A549 (cell line): ENCODE measurements around the gene PAQR8. TPM values are rescaled to one million over a fixed set of nuclear protein-coding genes. Genes with fewer than 3 reads are reported as not detected.
"Not testable (repeated sequence)": the region's sequence is repeated elsewhere in the genome, so short reads cannot be mapped to it uniquely, and the experiment has no call there.

Experiments
- ATAC-seq, 2 experiments: fragments of 200-7000 bp in 1 of 2; fragments of >200 bp in 1 of 2; cut with Nextera tagmentation in 1 of 2; cut with Tn5 transposase in 1 of 2; 3 replicates each; pipeline versions ENCODE4 v1.8.0 to v1.9.1; 2018 to 2020; ENCODE audit warnings: mild to moderate bottlenecking in 1 of 2, moderate library complexity in 1 of 2
- CTCF ChIA-PET: fragments of 300-600 bp; sonication (Branson Sonifier 250); formaldehyde crosslinking; extraction: SDS; loops from one replicate; lab custom pipeline; 2021; ENCODE audit warnings: antibody characterized with exemption, inconsistent platforms; lab: Yijun Ruan, JAX
- POLR2A ChIA-PET: fragments of 350-600 bp; formaldehyde crosslinking; extraction: SDS; loops from one replicate; lab custom pipeline; 2021; ENCODE audit warnings: antibody characterized with exemption, inconsistent platforms; lab: Yijun Ruan, JAX
- DNase-seq, 2 experiments: peaks; one replicate each; pipeline versions ENCODE4 v3.0.0 to v3.0.0-alpha.2; 2011 to 2016; ENCODE audit warnings: low read depth in 1 of 2, low spot score in 1 of 2
- FAIRE-seq: peaks from 2 replicates; lab custom pipeline; 2011; peaks lifted over from hg19 to GRCh38; lab: Jason Lieb, UNC
- H3K27ac ChIP-seq, 2 experiments: fragments of >200 bp; sonication (Bioruptor Twin); formaldehyde crosslinking; 3 replicates each; pipeline ENCODE4 v1.5.1; 2016 to 2017
- H3K4me1 ChIP-seq: fragments of >200 bp; sonication (Bioruptor Twin); formaldehyde crosslinking; 3 replicates; pipeline ENCODE4 v1.6.1; 2016
- H3K4me2 ChIP-seq: fragments of >200 bp; sonication (Bioruptor Twin); formaldehyde crosslinking; 3 replicates; pipeline ENCODE4 v1.6.1; 2016
- H3K4me3 ChIP-seq: fragments of >200 bp; sonication (Bioruptor Twin); formaldehyde crosslinking; 3 replicates; pipeline ENCODE4 v1.5.1; 2016
- H3K9me3 ChIP-seq: fragments of >200 bp; sonication (Bioruptor Twin); formaldehyde crosslinking; 3 replicates; pipeline ENCODE4 v1.6.1; 2016
- CBX2 ChIP-seq: fragments of 200-600 bp; sonication (generic); IDR thresholded peaks from 2 replicates; pipeline ENCODE4 v1.6.1; 2016; ENCODE audit warnings: low read depth, mild to moderate bottlenecking, borderline replicate concordance
- CEBPB ChIP-seq, 2 experiments: fragments of >200 bp in 1 of 2; sonication (Bioruptor Twin) in 1 of 2; formaldehyde crosslinking in 1 of 2; IDR thresholded peaks; 2 replicates each; pipeline ENCODE4 v1.6.1; 2012 to 2016
- CHD2 ChIP-seq: fragments of 150-350 bp; IDR thresholded peaks from 2 replicates; pipeline ENCODE4 v1.6.1; 2014; ENCODE audit warnings: low read length; ENCODE audit not compliant: partially characterized antibody
- CHD4 ChIP-seq: fragments of 200-600 bp; sonication (generic); IDR thresholded peaks from 2 replicates; pipeline ENCODE4 v1.6.1; 2016; ENCODE audit warnings: antibody characterized with exemption, mild to moderate bottlenecking, borderline replicate concordance
- CTCF ChIP-seq: fragments of >200 bp; sonication (Bioruptor Twin); formaldehyde crosslinking; IDR thresholded peaks from 3 replicates; pipeline ENCODE4 v1.5.1; 2016
- EP300 ChIP-seq, 2 experiments: fragments of >200 bp; sonication (Bioruptor Twin); formaldehyde crosslinking; IDR thresholded peaks; 2 replicates in 1 of 2; 3 replicates in 1 of 2; pipeline ENCODE4 v1.6.1; 2016 to 2017
- ESRRA ChIP-seq: fragments of 150-350 bp; IDR thresholded peaks from 2 replicates; pipeline ENCODE4 v1.6.1; 2014; ENCODE audit warnings: mild to moderate bottlenecking, low read length, borderline replicate concordance
- FOSB ChIP-seq: fragments of 250-450 bp; sonication (Bioruptor Pico); IDR thresholded peaks from 2 replicates; pipeline ENCODE4 v1.5.0; 2020; ENCODE audit warnings: mild to moderate bottlenecking, moderate library complexity
- FOSL2 ChIP-seq, 2 experiments: fragments of 450-650 bp in 1 of 2; fragments of >200 bp in 1 of 2; sonication (Bioruptor Twin) in 1 of 2; formaldehyde crosslinking; IDR thresholded peaks; 2 replicates each; pipeline versions ENCODE4 v1.5.0 to v1.6.1; 2016 to 2020; ENCODE audit warnings: mild to moderate bottlenecking in 1 of 2, moderate library complexity in 1 of 2
- GATA3 ChIP-seq: IDR thresholded peaks from 2 replicates; pipeline ENCODE4 v1.6.1; 2012; ENCODE audit warnings: borderline replicate concordance
- HDAC2 ChIP-seq: fragments of 200-600 bp; sonication (generic); IDR thresholded peaks from 2 replicates; pipeline ENCODE4 v1.6.1; 2016
- HEYL ChIP-seq: fragments of 250-450 bp; sonication (Bioruptor Pico); IDR thresholded peaks from 2 replicates; pipeline ENCODE4 v1.8.0; 2021; ENCODE audit warnings: mild to moderate bottlenecking, moderate library complexity
- HOXA7 ChIP-seq: fragments of 250-450 bp; sonication (Bioruptor Pico); IDR thresholded peaks from 2 replicates; pipeline ENCODE4 v1.5.0; 2020; ENCODE audit warnings: mild to moderate bottlenecking, moderate library complexity
- HOXB13 ChIP-seq: fragments of 250-450 bp; sonication (Bioruptor Pico); IDR thresholded peaks from 2 replicates; pipeline ENCODE4 v1.5.0; 2020; ENCODE audit warnings: low read depth, mild to moderate bottlenecking, moderate library complexity
- MAX ChIP-seq: IDR thresholded peaks from 2 replicates; pipeline ENCODE4 v1.6.1; 2012
- NPAS2 ChIP-seq: fragments of 250-450 bp; sonication (Bioruptor Pico); IDR thresholded peaks from 2 replicates; pipeline ENCODE4 v1.8.0; 2022; ENCODE audit warnings: mild to moderate bottlenecking, moderate library complexity, borderline replicate concordance
- POLR2A ChIP-seq: IDR thresholded peaks from 2 replicates; pipeline ENCODE4 v1.6.1; 2012; ENCODE audit warnings: mild to moderate bottlenecking, low read length
- POLR2AphosphoS2 ChIP-seq: conservative IDR thresholded peaks from 2 replicates; pipeline ENCODE4 v1.6.1; 2012; ENCODE audit warnings: low read length, improper control_type of control experiment, inconsistent platforms
- RFX5 ChIP-seq: fragments of 450-650 bp; IDR thresholded peaks from 2 replicates; pipeline ENCODE4 v1.7.1; 2014; ENCODE audit warnings: antibody characterized with exemption, mild to moderate bottlenecking, moderate library complexity
- RNF2 ChIP-seq: fragments of 200-600 bp; sonication (generic); IDR thresholded peaks from 2 replicates; pipeline ENCODE4 v1.6.1; 2016; ENCODE audit warnings: low read depth, mild to moderate bottlenecking, antibody characterized with exemption, moderate library complexity, borderline replicate concordance
- SMC3 ChIP-seq: fragments of >200 bp; sonication (Bioruptor Twin); formaldehyde crosslinking; IDR thresholded peaks from 3 replicates; pipeline ENCODE4 v1.6.1; 2018; ENCODE audit warnings: inconsistent platforms
- SREBF2 ChIP-seq: fragments of 450-650 bp; IDR thresholded peaks from 2 replicates; pipeline ENCODE4 v1.6.1; 2014; ENCODE audit warnings: mild to moderate bottlenecking, moderate library complexity
- TP53 ChIP-seq: fragments of 250-450 bp; sonication (Bioruptor Pico); IDR thresholded peaks from 2 replicates; pipeline ENCODE4 v1.5.0; 2021; ENCODE audit warnings: mild to moderate bottlenecking, moderate library complexity
- ZNF302 ChIP-seq: fragments of 250-450 bp; sonication (Bioruptor Pico); IDR thresholded peaks from 2 replicates; pipeline ENCODE4 v1.9.0; 2021; ENCODE audit warnings: inconsistent platforms, mild to moderate bottlenecking, moderate library complexity
- ZSCAN20 ChIP-seq: fragments of 250-450 bp; sonication (Bioruptor Pico); IDR thresholded peaks from 2 replicates; pipeline ENCODE4 v1.8.0; 2022; ENCODE audit warnings: mild to moderate bottlenecking, moderate library complexity
- WGBS: methylation state at CpG from one replicate; pipeline ENCODE4 v1.1.6; 2017; ENCODE audit errors: missing lambda C conversion rate; 5-methylcytosine and 5-hydroxymethylcytosine counted together
- polyA plus RNA-seq, 4 experiments: library from polyadenylated mRNA; depleted of rRNA in 3 of 4; stranded (reverse); fragments of >200 nt; fragmentation: RNase III in 1 of 4; extraction: RNeasy Plus Mini Kit Qiagen cat#74134 plus additional on column Dnase treatment in 1 of 4; gene quantifications; 2 replicates in 3 of 4; 3 replicates in 1 of 4; pipeline ENCODE4 v1.2.3, GENCODE V29; 2011 to 2017
- TF ChIP-seq, protein P1 (sequence below): IDR thresholded peaks from 2 replicates; pipeline ENCODE4 v1.6.1; 2012; ENCODE audit warnings: low read depth, borderline replicate concordance
- TF ChIP-seq, protein P2 (sequence below): fragments of 250-450 bp; sonication (Bioruptor Pico); IDR thresholded peaks from 2 replicates; pipeline ENCODE4 v1.5.0; 2021; ENCODE audit warnings: mild to moderate bottlenecking, moderate library complexity, borderline replicate concordance

PAQR8 gene
- polyA plus RNA-seq, 2 of the 4 experiments (the other 2 are of a cell fraction): 0.80 to 1.2 TPM

DNA sequence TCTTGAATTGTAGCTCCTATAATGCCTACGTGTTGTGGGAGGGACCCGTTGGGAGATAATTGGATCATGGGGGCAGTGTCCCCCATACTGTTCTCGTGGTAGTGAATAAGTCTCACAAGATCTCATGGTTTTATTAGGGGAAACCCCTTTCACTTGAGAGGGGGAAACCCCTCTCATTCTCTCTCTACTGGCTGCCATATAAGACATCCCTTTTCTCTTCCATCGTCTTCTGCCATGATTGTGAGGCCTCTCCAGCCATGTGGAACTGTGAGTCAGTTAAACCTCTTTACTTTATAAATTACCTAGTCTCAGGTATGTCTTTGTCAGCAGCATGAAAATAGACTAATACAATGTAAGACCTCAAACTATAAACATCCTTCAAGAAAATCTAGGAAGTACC is 23.1 kb downstream of the PAQR8 start:
- POLR2A ChIA-PET: no interaction called here
- TF ChIP-seq EP300 (IDR thresholded peaks at IDR 0.05): no peak
- TF ChIP-seq, protein P1, sequence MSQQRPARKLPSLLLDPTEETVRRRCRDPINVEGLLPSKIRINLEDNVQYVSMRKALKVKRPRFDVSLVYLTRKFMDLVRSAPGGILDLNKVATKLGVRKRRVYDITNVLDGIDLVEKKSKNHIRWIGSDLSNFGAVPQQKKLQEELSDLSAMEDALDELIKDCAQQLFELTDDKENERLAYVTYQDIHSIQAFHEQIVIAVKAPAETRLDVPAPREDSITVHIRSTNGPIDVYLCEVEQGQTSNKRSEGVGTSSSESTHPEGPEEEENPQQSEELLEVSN: no peak
- TF ChIP-seq CHD4: no peak
- TF ChIP-seq HDAC2: no peak
- TF ChIP-seq ZSCAN20 (CRISPR knock-in tag): no peak
- no peak for TF ChIP-seq ZNF302 (CRISPR knock-in tag)
- TF ChIP-seq RFX5: no peak
- TF ChIP-seq, protein P2, sequence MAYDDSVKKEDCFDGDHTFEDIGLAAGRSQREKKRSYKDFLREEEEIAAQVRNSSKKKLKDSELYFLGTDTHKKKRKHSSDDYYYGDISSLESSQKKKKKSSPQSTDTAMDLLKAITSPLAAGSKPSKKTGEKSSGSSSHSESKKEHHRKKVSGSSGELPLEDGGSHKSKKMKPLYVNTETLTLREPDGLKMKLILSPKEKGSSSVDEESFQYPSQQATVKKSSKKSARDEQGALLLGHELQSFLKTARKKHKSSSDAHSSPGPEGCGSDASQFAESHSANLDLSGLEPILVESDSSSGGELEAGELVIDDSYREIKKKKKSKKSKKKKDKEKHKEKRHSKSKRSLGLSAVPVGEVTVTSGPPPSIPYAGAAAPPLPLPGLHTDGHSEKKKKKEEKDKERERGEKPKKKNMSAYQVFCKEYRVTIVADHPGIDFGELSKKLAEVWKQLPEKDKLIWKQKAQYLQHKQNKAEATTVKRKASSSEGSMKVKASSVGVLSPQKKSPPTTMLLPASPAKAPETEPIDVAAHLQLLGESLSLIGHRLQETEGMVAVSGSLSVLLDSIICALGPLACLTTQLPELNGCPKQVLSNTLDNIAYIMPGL (CRISPR knock-in tag): no peak
- TF ChIP-seq GATA3: no peak
- no peak for TF ChIP-seq NPAS2 (CRISPR knock-in tag)
- no peak for TF ChIP-seq RNF2
- TF ChIP-seq SREBF2: no peak
- no peak for TF ChIP-seq POLR2A
- TF ChIP-seq HOXB13: no peak
- TF ChIP-seq CEBPB (IDR thresholded peaks at IDR 0.05): no peak
- no peak for TF ChIP-seq HOXA7 (CRISPR knock-in tag)
- no peak for TF ChIP-seq CHD2
- TF ChIP-seq FOSB (CRISPR knock-in tag): no peak
- FAIRE-seq (no peak), DNase-seq (no peak), ATAC-seq (no peak)
- no peaks in the 10 kb centered on the region for H3K9me3 ChIP-seq
- H3K4me2 ChIP-seq: no peak overlapping the region
- H3K4me1 ChIP-seq: peaks cover 6% of the 10 kb centered on the region; the same call in 2 of the 3 replicates
- H3K4me3 ChIP-seq: no peak overlapping the region
- CTCF ChIA-PET: no interaction called here
- H3K27ac ChIP-seq: no peak overlapping the region
- 84% methylated on average over 4 of the region's 4 CpGs for WGBS

GRCh38 chr6:52388119-52388518 is 26.2 kb downstream of the PAQR8 start:
- H3K4me3 ChIP-seq, H3K9me3 ChIP-seq, DNase-seq, ATAC-seq, POLR2A ChIA-PET, FAIRE-seq, H3K4me2 ChIP-seq, H3K27ac ChIP-seq: not testable (repeated sequence)
- H3K4me1 ChIP-seq: peaks cover 15% of the 10 kb centered on the region; the same call in 2 of the 3 replicates
- 65% methylated on average over 4 of the region's 4 CpGs for WGBS
- CTCF ChIA-PET: interaction anchor here (1.0 to 1.9 kb wide), 3 partner anchors 12 to 157 kb away, joined by 3 to 8 read pairs (median 4); no protein-coding TSS in a partner anchor

DNA sequence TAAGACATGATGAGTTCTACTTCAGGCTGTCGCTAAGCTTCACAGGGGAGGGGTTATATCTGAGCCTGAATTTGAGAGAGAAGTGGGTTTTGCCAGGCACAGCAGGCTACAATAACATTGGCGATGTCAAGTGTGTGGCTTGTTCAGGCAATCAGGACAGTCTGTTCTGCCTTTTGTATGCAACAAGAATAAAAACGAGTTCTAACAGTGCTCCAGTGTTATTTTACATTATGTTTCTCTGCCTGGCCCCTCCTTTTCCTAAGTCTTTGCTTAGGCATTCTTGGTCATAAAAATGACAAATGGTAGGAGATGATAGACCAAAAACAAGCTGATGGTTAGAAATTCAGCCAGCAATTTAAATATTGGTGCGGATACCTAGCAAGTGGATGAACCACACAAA is 26.8 kb downstream of the PAQR8 start:
- Histone ChIP-seq H3K9me3 (no peaks in the 10 kb centered on the region), H3K4me2 (no peak overlapping the region), H3K4me3 (no peak overlapping the region), H3K4me1 (peaks cover 15% of the 10 kb centered on the region; the same call in 2 of the 3 replicates), H3K27ac (no peak overlapping the region)
- CTCF ChIA-PET: interaction anchor here (1.0 to 1.5 kb wide), 2 partner anchors 17 to 157 kb away, joined by 3 to 4 read pairs; no protein-coding TSS in a partner anchor
- 88% methylated on average over 4 of the region's 4 CpGs for WGBS
- TF ChIP-seq ESRRA (no peak), CTCF (no peak), CBX2 (no peak), ZNF302 (CRISPR knock-in tag) (no peak), HEYL (no peak), HOXB13 (no peak), POLR2AphosphoS2 (no peak), SMC3 (no peak), TP53 (CRISPR knock-in tag) (no peak), EP300 (IDR thresholded peaks at IDR 0.05) (no peak), FOSL2 (IDR thresholded peaks at IDR 0.05) (no peak), FOSL2 (CRISPR knock-in tag; IDR thresholded peaks at IDR 0.05) (no peak), MAX (no peak), RFX5 (no peak)
- TF ChIP-seq, protein P1: no peak
- FAIRE-seq (no peak), DNase-seq (no peak), ATAC-seq (no peak)
- POLR2A ChIA-PET: no interaction called here
